Measurements from ENCODE around the gene GLB1L2.
"Not testable (repeated sequence)": the region's sequence is repeated elsewhere in the genome, so short reads cannot be mapped to it uniquely, and the experiment has no call there.

Gene GLB1L2

GRCh38 chr11:134344497-134345236 lies 12.9 kb downstream of the GLB1L2 start:
- not testable (repeated sequence) for ATAC-seq (replicated peaks; ENCODE audit: extremely low read depth, poor library complexity, severe bottlenecking); H3K36me3 Mint-ChIP-seq (ENCODE audit: insufficient read depth); H3K27me3 Mint-ChIP-seq; H3K9me3 Mint-ChIP-seq; H3K4me3 Mint-ChIP-seq
- peak in 1 of 2 donors; percentile 9 for DNase-seq (ENCODE audit: low spot score in 2 of 2)
- Mint-ChIP-seq H3K4me1 (peaks cover 19% of the 10 kb centered on the region), H3K27ac (ENCODE audit: low read depth) (peak overlapping the region; percentile 73)

GRCh38 chr11:134345237-134345550 lies 13.4 kb downstream of the GLB1L2 start:
- Mint-ChIP-seq H3K27me3 (no peaks in the 10 kb centered on the region), H3K4me1 (peaks cover 24% of the 10 kb centered on the region), H3K9me3 (no peaks in the 10 kb centered on the region), H3K4me3 (no peak overlapping the region), H3K36me3 (ENCODE audit: insufficient read depth) (peaks cover 9% of the 10 kb centered on the region), H3K27ac (ENCODE audit: low read depth) (no peak overlapping the region)
- DNase-seq (ENCODE audit: low spot score in 2 of 2) (no peak), ATAC-seq (replicated peaks; ENCODE audit: extremely low read depth, poor library complexity, severe bottlenecking) (no peak)

GRCh38 chr11:134346101-134346975 lies 14.6 kb downstream of the GLB1L2 start:
- Mint-ChIP-seq H3K27ac (ENCODE audit: low read depth) (peak overlapping the region; percentile 72), H3K4me1 (peaks cover 34% of the 10 kb centered on the region), H3K36me3 (ENCODE audit: insufficient read depth) (peaks cover 12% of the 10 kb centered on the region), H3K4me3 (no peak overlapping the region), H3K27me3 (no peaks in the 10 kb centered on the region), H3K9me3 (no peaks in the 10 kb centered on the region)
- DNase-seq (ENCODE audit: low spot score in 2 of 2): no peak
- no peak for ATAC-seq (replicated peaks; ENCODE audit: extremely low read depth, poor library complexity, severe bottlenecking)

GRCh38 chr11:134346976-134347350 lies 15.2 kb downstream of the GLB1L2 start:
- H3K27ac Mint-ChIP-seq (ENCODE audit: low read depth): peak overlapping the region; percentile 72
- peak overlapping the region; percentile 33 for H3K4me3 Mint-ChIP-seq
- H3K36me3 Mint-ChIP-seq (ENCODE audit: insufficient read depth): peaks cover 12% of the 10 kb centered on the region
- ATAC-seq (replicated peaks; ENCODE audit: extremely low read depth, poor library complexity, severe bottlenecking): no peak
- no peaks in the 10 kb centered on the region for H3K9me3 Mint-ChIP-seq
- H3K4me1 Mint-ChIP-seq: peaks cover 34% of the 10 kb centered on the region
- DNase-seq (ENCODE audit: low spot score in 2 of 2): peak in 1 of 2 donors; percentile 2
- no peaks in the 10 kb centered on the region for H3K27me3 Mint-ChIP-seq

GRCh38 chr11:134347441-134347840 lies 15.7 kb downstream of the GLB1L2 start:
- H3K4me1 Mint-ChIP-seq: peaks cover 34% of the 10 kb centered on the region
- no peaks in the 10 kb centered on the region for H3K9me3 Mint-ChIP-seq
- no peak for DNase-seq (ENCODE audit: low spot score in 2 of 2)
- peak overlapping the region; percentile 72 for H3K27ac Mint-ChIP-seq (ENCODE audit: low read depth)
- peak overlapping the region; percentile 33 for H3K4me3 Mint-ChIP-seq
- ATAC-seq (replicated peaks; ENCODE audit: extremely low read depth, poor library complexity, severe bottlenecking): no peak
- peaks cover 12% of the 10 kb centered on the region for H3K36me3 Mint-ChIP-seq (ENCODE audit: insufficient read depth)
- no peaks in the 10 kb centered on the region for H3K27me3 Mint-ChIP-seq

- peak in 1 of 2 donors; percentile 56 for DNase-seq (ENCODE audit: low spot score in 2 of 2)
- no peaks in the 10 kb centered on the region for H3K27me3 Mint-ChIP-seq
- H3K4me1 Mint-ChIP-seq: peaks cover 34% of the 10 kb centered on the region
- H3K4me3 Mint-ChIP-seq: peak overlapping the region; percentile 53
- H3K9me3 Mint-ChIP-seq: no peaks in the 10 kb centered on the region
- H3K36me3 Mint-ChIP-seq (ENCODE audit: insufficient read depth): peaks cover 12% of the 10 kb centered on the region
- peak overlapping the region; percentile 92 for H3K27ac Mint-ChIP-seq (ENCODE audit: low read depth)
- ATAC-seq (replicated peaks; ENCODE audit: extremely low read depth, poor library complexity, severe bottlenecking): peak; percentile 89
Measured at GRCh38 chr11:134349109-134349801, 17.5 kb downstream of the GLB1L2 start.

GRCh38 chr11:134349802-134350355 lies 18.1 kb downstream of the GLB1L2 start:
- H3K9me3 Mint-ChIP-seq: no peaks in the 10 kb centered on the region
- peaks cover 34% of the 10 kb centered on the region for H3K4me1 Mint-ChIP-seq
- peak overlapping the region; percentile 92 for H3K27ac Mint-ChIP-seq (ENCODE audit: low read depth)
- DNase-seq (ENCODE audit: low spot score in 2 of 2) (no peak), ATAC-seq (replicated peaks; ENCODE audit: extremely low read depth, poor library complexity, severe bottlenecking) (peak; percentile 24)
- peaks cover 12% of the 10 kb centered on the region for H3K36me3 Mint-ChIP-seq (ENCODE audit: insufficient read depth)
- H3K27me3 Mint-ChIP-seq: no peaks in the 10 kb centered on the region
- H3K4me3 Mint-ChIP-seq: peak overlapping the region; percentile 53

GRCh38 chr11:134350381-134350780 lies 18.6 kb downstream of the GLB1L2 start:
- Mint-ChIP-seq H3K4me3 (peak overlapping the region; percentile 53), H3K4me1 (peaks cover 34% of the 10 kb centered on the region)

GRCh38 chr11:134352111-134352510 lies 20.3 kb downstream of the GLB1L2 start:
- no peak overlapping the region for H3K4me3 Mint-ChIP-seq
- ATAC-seq (replicated peaks; ENCODE audit: extremely low read depth, poor library complexity, severe bottlenecking) (no peak), DNase-seq (ENCODE audit: low spot score in 2 of 2) (no peak)
- no peaks in the 10 kb centered on the region for H3K27me3 Mint-ChIP-seq
- peak overlapping the region; percentile 9 for H3K27ac Mint-ChIP-seq (ENCODE audit: low read depth)
- H3K9me3 Mint-ChIP-seq: no peaks in the 10 kb centered on the region
- H3K4me1 Mint-ChIP-seq: peaks cover 35% of the 10 kb centered on the region
- peaks cover 12% of the 10 kb centered on the region for H3K36me3 Mint-ChIP-seq (ENCODE audit: insufficient read depth)

More at GRCh38 chr11:134350381-134350780, 18.6 kb downstream of the GLB1L2 start:
- no peak for DNase-seq (ENCODE audit: low spot score in 2 of 2)
- no peak for ATAC-seq (replicated peaks; ENCODE audit: extremely low read depth, poor library complexity, severe bottlenecking)
- Mint-ChIP-seq H3K36me3 (ENCODE audit: insufficient read depth) (peaks cover 12% of the 10 kb centered on the region), H3K9me3 (no peaks in the 10 kb centered on the region), H3K27ac (ENCODE audit: low read depth) (peak overlapping the region; percentile 92), H3K27me3 (no peaks in the 10 kb centered on the region)

GRCh38 chr11:134355136-134355535 lies 23.3 kb downstream of the GLB1L2 start:
- H3K27me3 Mint-ChIP-seq: no peaks in the 10 kb centered on the region
- peaks cover 3% of the 10 kb centered on the region for H3K36me3 Mint-ChIP-seq (ENCODE audit: insufficient read depth)
- H3K4me3 Mint-ChIP-seq: no peak overlapping the region
- no peak overlapping the region for H3K27ac Mint-ChIP-seq (ENCODE audit: low read depth)
- DNase-seq (ENCODE audit: low spot score in 2 of 2) (no peak), ATAC-seq (replicated peaks; ENCODE audit: extremely low read depth, poor library complexity, severe bottlenecking) (no peak)
- no peaks in the 10 kb centered on the region for H3K9me3 Mint-ChIP-seq
- peaks cover 21% of the 10 kb centered on the region for H3K4me1 Mint-ChIP-seq

GRCh38 chr11:134355656-134356055 lies 23.9 kb downstream of the GLB1L2 start:
- no peak overlapping the region for H3K4me3 Mint-ChIP-seq
- H3K27ac Mint-ChIP-seq (ENCODE audit: low read depth): no peak overlapping the region
- no peaks in the 10 kb centered on the region for H3K27me3 Mint-ChIP-seq
- DNase-seq (ENCODE audit: low spot score in 2 of 2) (no peak), ATAC-seq (replicated peaks; ENCODE audit: extremely low read depth, poor library complexity, severe bottlenecking) (no peak)
- peaks cover 19% of the 10 kb centered on the region for H3K4me1 Mint-ChIP-seq
- H3K9me3 Mint-ChIP-seq: no peaks in the 10 kb centered on the region
- H3K36me3 Mint-ChIP-seq (ENCODE audit: insufficient read depth): peaks cover 1% of the 10 kb centered on the region
